GM19467 (cell line): Measurements from ENCODE around the gene ARHGEF7.

Experiments
- ATAC-seq: cut with Tn5 transposase; IDR thresholded peaks from one replicate; pipeline ENCODE4 v1.9.1; 2021; ENCODE audit warnings: mild to moderate bottlenecking, moderate library complexity; ENCODE audit not compliant: unreplicated experiment

Gene ARHGEF7

DNA sequence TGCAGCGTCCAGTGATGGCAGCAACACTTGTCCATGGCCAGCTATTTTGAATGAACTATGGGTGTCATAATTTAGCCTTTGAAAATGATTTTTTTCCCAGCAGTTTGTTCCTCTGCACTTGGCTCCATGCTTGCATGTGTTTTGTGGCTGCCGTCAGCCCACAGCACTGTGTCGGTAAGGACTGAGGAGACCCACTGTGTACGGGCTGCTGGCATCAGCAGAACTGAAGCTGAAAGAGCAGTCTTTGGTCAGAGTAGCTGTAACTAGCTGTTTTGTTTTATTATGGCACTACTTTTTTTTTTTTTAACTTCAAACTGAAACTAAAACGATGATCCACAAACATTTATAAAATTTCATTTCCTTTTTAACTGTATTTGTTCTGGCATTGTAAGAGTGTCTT is 155.0 kb downstream of the ARHGEF7 start:
- ATAC-seq: no peak

DNA sequence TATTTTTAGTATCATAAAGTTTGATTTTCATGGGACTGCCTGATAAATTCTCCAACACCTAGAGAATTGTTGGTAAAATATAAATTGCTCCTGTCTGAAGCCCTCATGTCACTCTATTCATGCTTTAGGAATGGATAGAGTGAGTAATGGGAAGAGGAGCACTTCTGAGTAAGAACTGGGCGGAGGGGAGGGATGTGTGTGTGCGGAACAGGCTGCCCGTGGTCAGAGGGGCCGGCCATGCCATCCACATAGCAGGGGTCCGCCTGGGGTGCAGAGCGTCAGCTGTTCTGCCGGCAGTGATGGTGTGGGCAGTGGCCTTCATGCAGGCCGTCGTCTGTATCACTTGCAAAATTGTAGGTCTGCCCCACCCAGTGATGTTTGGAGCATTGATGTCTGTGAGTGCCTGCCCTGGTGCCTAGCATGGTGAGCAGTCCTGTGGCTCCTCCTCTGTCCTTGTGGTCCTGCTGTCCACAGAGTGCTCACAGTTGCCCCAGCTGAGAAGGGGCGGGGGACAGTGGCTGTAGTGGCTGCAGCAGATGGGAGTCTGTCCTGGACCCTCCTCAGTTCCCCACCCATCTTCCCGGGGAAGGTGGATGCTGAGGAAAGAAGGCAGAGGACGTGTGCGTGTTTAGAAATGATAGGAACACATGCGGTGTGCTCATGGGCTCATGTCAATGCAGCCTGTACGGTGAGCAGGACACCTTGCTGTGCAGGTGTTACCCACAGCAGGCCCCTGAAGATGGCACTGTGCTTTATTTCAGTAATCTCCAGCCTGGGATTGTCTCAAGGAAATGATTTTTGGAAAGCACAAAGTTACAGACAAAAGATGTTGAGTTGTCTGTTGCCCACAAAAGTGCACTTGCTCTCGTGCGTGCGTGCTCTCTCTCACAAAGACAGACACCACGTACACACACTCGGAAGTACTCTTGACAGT is 155.9 kb downstream of the ARHGEF7 start:
- ATAC-seq: no peak

DNA sequence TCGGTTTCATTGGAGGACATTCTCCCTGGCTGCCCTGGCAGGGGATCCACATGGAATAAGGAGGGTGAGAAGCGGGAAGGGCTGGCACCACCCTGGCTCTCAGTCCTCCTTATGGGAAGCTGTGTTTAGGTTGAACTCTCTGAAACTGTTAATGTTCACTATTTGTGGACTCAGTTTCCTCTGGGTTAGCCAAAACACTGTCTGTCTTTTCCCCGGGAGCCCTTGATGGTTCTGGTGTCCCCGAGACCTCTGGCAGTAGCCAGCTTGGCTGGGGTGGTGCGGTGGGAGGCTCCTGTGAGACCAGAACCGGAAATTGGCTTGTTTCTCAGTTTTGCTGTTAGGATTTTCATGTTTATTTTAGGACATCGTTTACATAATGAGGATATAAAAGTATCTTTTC is 157.0 kb downstream of the ARHGEF7 start:
- ATAC-seq: no peak

DNA sequence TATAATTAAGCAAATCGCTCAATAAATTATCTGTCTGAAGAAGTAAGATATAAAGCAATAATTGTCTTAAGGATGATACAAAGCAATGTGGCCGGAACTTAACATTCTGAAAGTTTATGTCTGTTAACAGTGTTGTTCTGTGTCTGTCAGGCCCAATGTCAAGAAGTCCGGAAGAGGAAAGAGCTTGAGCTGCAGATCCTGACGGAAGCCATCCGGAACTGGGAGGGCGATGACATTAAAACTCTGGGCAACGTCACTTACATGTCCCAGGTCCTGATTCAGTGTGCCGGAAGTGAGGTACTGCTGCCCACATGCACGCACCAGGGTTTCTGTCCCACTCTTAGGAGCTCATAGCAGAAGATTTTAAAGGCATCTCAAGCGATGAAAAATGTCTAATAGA is 160.3 kb downstream of the ARHGEF7 start:
- no peak for ATAC-seq

DNA sequence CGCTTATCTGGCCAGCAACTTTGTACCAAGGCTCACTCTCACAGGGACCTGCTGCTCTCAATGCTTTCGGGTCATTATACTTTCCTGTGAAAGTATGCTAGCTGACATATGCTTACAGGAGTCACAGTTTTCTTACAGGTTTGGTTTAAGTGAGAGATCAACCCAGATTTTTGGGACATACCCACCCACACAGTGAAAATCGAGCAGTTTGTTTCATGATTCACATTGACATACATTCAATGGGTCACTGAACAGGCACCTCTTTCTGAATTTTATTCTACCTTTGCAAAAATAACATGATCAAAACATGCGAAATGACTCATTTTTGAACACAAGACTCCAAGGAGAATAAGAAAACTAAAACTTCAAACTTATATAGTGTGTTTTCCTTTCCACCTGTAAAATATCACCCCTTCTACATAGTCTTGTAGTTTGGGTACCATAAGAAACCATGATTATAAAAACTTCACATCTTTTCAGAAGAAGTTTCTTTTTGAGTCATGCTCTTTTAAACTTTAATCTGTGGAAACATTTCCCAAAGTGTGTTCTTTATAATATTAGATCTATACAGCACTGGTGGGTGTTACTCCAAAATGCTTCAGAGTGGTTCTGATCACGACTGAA is 161.0 kb downstream of the ARHGEF7 start:
- ATAC-seq: no peak

DNA sequence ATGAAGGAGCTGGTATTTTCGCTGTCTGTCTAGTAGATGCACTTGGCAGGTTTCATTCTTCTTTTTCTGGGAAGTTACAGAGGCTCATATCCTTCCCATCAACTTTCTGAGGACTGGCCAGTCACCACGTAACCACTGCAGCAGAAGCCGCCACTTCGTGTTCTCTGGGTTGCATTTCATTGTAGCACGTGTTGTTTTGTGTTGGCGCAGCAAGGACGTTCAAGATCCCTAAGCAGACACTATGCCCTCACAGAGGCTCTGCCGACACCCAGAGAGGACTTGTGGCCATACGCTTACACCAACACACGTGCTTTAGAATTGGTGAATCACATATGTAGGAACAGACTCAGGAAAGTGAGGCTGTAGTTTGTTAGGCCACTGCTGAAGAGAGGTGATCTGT is 163.1 kb downstream of the ARHGEF7 start:
- ATAC-seq: no peak

DNA sequence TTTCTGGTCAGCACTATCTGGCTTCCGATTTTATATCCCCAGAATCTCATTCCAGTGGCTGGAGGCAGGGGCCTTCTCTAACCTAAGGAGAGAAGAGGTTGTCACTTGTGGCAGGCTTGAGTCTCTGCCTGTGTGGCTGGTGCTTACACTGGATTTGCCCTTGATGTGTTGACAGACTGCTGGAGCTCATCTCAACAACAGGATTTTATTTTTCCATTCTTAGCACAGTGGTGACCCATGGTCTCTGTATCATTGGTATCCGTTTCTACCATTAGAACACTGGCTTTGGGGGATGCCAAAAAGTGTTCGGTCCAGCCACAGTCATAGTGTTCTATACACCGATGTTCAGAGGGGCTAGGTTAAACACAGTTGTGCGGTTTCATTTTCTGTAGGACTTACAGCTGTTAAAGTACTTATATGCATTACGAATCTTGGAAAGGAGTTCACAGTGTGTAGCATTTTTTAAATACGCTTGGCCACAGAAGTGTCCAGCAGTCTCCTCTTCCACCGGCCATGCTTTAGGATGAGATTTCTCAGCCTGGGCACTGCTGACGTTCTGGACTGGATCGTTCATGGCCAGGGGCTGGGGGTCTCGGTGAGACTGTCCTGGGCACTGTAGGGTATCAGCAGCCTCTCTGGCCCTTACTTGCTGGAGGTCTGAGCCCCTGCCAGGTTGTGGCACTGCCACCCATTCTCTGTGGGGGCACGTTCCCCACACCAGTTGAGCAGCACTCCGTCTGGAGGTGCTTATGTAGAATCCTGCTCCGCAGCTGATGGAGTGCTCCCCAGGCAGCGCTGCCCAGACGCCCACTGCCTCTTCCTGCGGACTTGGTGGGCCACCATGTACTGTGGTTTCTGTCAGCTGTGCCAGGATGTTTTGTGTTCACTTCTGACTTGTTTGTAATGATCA is 163.9 kb downstream of the ARHGEF7 start:
- no peak for ATAC-seq

DNA sequence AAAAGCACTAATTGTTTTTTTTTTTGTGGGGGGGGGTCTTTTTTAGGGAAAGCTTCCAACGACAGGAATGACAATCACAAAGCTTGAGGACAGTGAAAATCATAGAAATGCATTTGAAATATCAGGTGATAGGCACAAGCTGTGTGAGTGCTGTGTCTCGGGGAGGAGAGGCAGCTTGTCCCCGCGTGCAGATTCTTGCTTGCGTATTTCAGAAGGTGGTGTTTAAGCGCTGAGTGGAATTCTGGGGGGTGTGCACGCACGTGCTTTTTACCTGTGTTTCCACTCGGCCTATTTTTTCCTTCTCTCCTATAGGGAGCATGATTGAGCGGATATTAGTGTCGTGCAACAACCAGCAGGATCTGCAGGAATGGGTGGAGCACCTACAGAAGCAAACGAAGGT is 165.1 kb downstream of the ARHGEF7 start:
- no peak for ATAC-seq

DNA sequence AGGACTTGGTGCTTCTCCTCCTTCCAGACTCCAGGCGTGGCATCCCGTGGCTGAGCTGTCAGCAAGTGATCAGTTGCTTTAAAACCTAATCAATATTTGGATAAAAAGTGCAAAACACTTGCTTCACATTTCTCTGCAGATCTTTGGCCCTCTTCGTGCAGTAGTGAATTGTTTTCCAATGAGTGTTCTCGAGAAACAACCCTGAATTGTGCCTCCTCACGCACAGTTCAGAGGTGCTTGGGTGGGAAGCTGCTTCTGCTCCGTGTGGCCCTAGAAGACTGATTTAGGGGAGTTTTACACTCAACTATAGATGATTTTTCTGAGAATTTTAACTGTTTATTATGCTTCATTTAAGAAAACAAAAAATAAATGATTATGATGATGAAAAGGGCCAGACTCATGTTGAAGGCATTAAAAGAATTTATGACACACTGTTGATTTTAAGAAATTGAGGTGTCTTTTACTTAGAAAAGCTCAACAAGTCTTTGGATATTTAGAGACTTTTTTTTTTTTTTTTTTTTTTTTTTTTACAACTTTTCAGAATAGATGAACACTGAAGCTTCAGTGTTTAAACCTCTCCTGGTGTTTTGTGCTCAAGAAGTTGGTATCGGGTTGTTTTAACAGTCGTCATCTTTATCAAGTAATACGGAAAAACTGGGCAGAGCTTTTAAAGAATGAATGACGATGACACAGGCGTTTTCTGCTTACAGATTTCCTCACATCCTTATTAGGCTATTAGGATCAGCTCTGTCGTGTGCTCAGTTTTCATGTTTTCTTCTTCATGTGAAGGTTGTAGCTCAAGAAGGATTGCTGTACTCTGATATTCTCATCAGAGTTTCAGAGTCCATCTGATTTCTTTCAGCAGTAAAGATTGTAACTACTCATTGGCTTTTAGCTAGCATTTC is 165.8 kb downstream of the ARHGEF7 start:
- ATAC-seq: no peak

DNA sequence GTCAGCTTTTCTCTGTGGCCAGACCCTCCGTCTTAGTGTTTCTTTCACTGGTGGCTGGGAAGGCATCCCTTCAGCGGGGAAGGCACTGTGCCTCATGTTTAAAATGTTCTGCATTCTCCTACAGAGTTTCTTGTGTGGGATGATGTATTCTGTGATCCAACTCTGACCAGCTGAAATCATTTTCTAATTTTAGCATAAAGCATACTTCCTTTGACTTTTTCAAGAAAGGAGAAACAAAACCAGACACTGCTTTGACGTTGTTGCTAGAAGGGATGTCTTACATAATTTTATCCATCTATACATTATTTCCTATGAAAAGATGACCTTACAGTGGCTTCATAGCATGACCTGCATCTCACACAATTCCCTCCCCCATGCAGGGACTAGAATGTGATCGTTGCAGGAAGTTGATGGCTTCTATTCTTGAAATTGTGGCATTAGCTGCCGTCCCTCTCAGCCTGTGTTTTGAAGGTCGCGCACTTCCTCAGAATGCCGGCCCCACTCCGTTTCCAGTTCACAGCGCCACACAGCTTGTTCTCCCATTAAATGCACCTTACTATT is 166.7 kb downstream of the ARHGEF7 start:
- ATAC-seq: no peak

DNA sequence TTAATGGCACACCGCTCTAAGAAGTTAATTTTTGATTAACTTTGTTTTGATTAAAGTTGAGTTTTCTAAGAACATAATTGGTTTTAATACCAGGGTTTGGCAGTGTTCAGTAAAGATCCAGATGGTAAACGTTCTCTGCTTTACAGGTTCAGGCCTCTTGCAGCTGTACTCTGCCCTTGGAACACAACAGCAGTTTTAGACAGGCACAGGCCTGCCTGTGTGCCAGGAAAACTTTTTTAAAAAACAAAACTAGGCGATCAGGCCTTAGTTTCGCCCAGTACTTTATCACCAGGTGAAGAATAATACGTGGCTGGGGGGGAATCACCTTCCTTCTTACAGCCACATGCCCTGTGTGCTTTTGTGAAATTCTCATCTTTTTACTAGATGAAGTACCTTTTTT is 167.3 kb downstream of the ARHGEF7 start:
- ATAC-seq: no peak

DNA sequence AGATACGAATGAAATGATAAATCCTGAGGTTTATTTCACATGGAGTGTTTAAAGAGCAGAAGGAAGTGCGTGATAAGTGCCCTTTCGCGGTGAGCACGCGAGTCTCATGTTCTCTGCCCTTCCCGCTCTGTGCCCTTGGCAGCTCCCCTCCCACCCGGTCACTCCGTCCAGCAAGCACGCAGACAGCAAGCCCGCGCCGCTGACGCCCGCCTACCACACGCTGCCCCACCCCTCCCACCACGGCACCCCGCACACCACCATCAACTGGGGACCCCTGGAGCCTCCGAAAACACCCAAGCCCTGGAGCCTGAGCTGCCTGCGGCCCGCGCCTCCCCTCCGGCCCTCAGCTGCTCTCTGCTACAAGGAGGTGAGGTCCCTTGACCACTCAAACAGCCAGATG is 167.9 kb downstream of the ARHGEF7 start:
- ATAC-seq: no peak

DNA sequence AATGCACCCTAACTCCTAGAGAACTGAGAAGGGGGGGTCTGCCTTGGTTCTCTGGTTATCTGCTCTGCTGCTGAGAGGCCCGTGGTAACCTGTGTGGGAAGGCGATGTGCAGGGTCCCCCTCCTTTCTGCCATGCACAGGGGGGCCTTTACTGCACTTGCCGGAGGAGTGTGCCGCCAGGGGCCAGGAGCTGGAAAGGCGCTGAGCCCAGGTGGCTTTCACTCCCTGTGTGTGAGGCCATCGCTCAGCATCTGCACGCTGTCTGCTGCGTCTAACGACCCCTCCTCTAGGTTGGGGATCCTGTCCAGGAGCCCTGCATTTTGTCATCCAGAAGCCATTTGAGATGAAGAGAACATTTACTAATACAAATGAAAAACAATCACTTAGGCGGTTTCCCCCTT is 168.3 kb downstream of the ARHGEF7 start:
- ATAC-seq: no peak

DNA sequence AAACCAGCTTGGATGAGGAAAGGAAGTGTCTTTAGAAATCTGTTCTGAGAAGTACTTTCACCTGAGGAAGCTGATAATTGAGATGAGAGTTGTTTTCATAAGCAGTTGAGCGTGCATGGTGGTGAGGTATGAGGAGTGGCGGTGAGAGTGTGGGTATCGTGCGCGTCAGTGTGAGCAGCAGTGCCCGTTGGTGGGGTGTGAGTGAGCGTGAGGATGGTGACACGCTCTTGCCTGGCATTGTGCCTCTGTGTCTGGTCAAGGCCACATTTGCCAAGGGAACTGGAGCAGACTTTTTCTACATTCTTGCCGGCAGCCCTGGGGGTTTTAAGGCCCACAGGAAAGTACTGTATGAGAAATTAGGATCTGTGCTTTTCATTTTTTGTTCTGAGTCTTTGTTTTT is 168.9 kb downstream of the ARHGEF7 start:
- ATAC-seq: no peak

DNA sequence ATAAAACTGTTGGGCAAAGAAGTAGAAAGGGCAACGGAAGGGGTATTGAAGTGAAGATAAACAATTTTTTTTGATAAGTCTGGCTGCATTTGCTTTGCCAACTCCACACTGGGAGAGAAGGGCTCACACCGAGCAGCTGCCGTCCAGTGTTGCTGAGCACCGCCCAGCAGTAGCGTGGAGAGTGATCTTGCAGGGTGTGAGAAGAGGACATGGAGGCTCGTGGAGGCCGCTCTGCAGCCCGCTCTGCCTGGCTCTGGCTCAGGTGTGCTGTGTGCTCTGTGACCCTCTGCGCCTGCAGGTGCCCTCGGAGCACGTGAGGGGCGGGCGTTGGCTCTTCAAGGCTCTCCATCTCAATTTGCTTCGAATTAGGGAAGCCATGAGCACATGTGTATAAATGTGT is 169.5 kb downstream of the ARHGEF7 start:
- ATAC-seq: no peak

DNA sequence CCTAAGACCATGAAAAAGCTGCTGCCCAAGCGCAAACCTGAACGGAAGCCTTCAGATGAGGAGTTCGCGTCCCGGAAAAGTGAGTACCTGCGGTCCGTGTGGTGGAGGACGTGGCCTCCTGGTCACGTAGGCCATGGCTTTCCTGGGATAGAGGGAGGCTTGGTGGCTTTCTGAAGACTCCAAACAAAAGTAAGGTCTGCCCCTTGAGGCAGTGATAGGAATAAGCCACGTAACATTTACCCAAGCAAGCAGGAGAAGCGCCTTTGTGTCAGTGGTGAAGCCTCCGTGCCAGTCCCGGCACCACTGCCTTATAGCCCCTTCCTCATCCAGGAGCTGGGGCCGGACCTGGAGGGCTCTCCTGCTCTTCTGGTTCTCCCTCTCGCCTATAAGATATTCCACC is 171.1 kb downstream of the ARHGEF7 start:
- ATAC-seq: no peak

DNA sequence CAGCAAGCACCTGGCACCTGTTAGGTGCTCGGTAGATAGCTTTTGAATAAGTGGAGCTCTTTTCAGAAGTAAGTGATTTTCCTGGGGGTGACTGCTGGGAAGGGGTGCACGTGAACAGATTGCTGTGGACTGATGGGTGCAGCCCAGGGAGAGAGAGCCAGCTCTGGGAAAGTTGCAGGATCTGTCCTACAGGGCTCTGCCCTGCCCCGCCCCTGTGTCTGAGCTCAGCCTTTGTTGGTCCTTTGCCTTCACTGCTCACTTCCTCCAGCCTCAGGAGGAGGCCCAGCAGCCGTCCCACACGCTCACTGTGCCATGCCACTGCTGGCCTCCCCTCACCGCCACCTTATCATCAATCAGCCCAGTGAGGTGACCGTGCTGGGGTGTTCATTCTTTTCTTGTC is 171.6 kb downstream of the ARHGEF7 start:
- no peak for ATAC-seq

DNA sequence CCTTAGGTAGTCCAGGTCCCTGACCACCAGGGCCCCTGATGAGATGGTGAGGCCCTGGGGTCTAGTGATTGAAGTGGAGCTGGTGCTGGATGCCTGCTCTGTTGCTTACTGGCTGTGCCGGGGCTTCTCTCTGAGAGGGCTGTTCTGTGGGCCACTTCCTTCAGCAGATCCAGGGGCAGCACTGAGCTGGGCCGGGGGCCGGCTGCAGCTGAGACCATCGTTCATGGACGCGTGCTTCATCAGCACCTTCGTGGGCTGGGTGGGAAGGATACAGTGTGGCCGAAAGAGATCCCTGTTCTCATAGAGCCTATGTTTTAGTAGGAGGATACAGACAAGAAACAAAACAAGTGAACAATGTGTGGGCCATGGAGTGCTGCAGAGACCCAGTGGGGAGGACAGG is 172.1 kb downstream of the ARHGEF7 start:
- ATAC-seq: no peak

DNA sequence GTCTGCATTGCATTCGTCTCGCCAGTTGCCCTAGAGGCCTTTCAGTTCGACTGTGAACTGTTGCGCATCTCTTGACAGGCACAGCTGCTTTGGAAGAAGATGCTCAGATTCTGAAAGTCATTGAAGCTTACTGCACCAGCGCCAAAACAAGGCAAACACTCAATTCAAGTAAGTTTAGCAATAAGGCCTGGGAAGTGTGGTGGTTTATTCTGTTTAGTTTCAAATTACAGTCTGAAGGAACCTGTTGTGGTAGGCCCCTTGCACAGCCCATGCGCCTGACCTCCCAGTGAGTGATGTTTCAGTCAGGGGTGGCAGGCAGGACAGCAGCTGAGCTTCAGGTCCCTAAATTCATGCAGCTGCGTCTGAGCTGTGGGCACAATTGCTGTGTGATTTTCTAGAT is 173.2 kb downstream of the ARHGEF7 start:
- no peak for ATAC-seq

DNA sequence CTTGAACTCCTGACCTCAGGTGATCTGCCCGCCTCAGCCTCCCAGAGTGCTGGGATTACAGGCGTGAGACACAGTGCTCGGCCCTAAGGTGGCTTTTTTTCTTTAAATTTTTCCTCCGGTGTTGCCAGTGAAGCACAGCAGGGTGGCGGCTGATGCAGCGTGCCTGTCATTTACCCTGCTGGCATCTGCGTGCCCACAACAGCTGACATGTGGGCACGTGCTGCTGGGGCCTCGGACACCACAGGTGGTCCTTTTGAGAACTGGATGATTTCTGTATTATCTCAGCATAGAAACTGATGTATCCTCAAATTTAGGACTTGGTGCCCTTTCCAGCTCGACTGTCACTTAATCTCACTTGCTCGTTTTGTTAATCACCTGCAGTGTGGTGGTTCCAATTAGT is 174.1 kb downstream of the ARHGEF7 start:
- no peak for ATAC-seq
